ENCODE data around the gene TRPC4AP. TPM values are rescaled to one million over a fixed set of nuclear protein-coding genes. Genes with fewer than 3 reads are reported as not detected.

The TRPC4AP gene
- total RNA-seq, 2 donors from 2014 or later: 44.1 to 57.4 TPM

- TF ChIP-seq CTCF (IDR thresholded peaks at IDR 0.05) (no peak), POLR2A (IDR thresholded peaks at IDR 0.05) (no peak)
- ATAC-seq: no peak
- no peaks in the 10 kb centered on the region for H3K9me3 ChIP-seq
- intact Hi-C loops (cut with DNase I): no loop called here
- H3K4me1 ChIP-seq: no peaks in the 10 kb centered on the region
- DNase-seq: no peak
- H3K36me3 ChIP-seq (replicated peaks in 1 of 2; ENCODE audit: insufficient read depth in 1 of 2, low read depth in 2 of 2): no peaks in the 10 kb centered on the region
- 73 to 77% methylated on average over 4 of the region's 4 CpGs for WGBS, 2 donors
- no peaks in the 10 kb centered on the region for H3K27me3 ChIP-seq
- no peak overlapping the region for H3K4me3 ChIP-seq
- no peak overlapping the region for H3K27ac ChIP-seq
Observed at GRCh38 chr20:34974246-34974645, 118.4 kb downstream of the TRPC4AP start.

- intact Hi-C loops (cut with DNase I): no loop called here
- Histone ChIP-seq H3K4me3 (no peak overlapping the region), H3K27me3 (no peaks in the 10 kb centered on the region), H3K36me3 (replicated peaks in 1 of 2; ENCODE audit: insufficient read depth in 1 of 2, low read depth in 2 of 2) (no peaks in the 10 kb centered on the region), H3K27ac (no peak overlapping the region), H3K9me3 (no peaks in the 10 kb centered on the region), H3K4me1 (no peaks in the 10 kb centered on the region)
- no peak for TF ChIP-seq CTCF (IDR thresholded peaks at IDR 0.05)
- TF ChIP-seq POLR2A (IDR thresholded peaks at IDR 0.05): no peak
- WGBS, 2 donors: 90 to 91% methylated on average over 8 to 10 of the region's 10 CpGs
- DNase-seq (no peak), ATAC-seq (no peak)
Observed at GRCh38 chr20:34971561-34972235, 120.9 kb downstream of the TRPC4AP start.

- H3K4me3 ChIP-seq: no peak overlapping the region
- no peak overlapping the region for H3K27ac ChIP-seq
- no peaks in the 10 kb centered on the region for H3K27me3 ChIP-seq
- no peak for TF ChIP-seq POLR2A (IDR thresholded peaks at IDR 0.05)
- TF ChIP-seq CTCF (IDR thresholded peaks at IDR 0.05): no peak
- 88 to 89% methylated on average over 8 to 9 of the region's 9 CpGs for WGBS, 2 donors
- intact Hi-C loops (cut with DNase I): no loop called here
- H3K4me1 ChIP-seq: no peaks in the 10 kb centered on the region
- no peaks in the 10 kb centered on the region for H3K9me3 ChIP-seq
- no peaks in the 10 kb centered on the region for H3K36me3 ChIP-seq (replicated peaks in 1 of 2; ENCODE audit: insufficient read depth in 1 of 2, low read depth in 2 of 2)
- DNase-seq (no peak), ATAC-seq (no peak)
Observed at GRCh38 chr20:34970846-34971560, 121.6 kb downstream of the TRPC4AP start.

GRCh38 chr20:34970193-34970840 is 122.3 kb downstream of the TRPC4AP start:
- Histone ChIP-seq H3K36me3 (replicated peaks in 1 of 2; ENCODE audit: insufficient read depth in 1 of 2, low read depth in 2 of 2) (no peaks in the 10 kb centered on the region), H3K4me3 (no peak overlapping the region), H3K27ac (no peak overlapping the region), H3K9me3 (no peaks in the 10 kb centered on the region), H3K4me1 (no peaks in the 10 kb centered on the region), H3K27me3 (no peaks in the 10 kb centered on the region)
- WGBS, 2 donors: 86 to 95% methylated on average over 7 of the region's 7 CpGs
- DNase-seq (no peak), ATAC-seq (no peak)
- no peak for TF ChIP-seq POLR2A (IDR thresholded peaks at IDR 0.05)
- TF ChIP-seq CTCF (IDR thresholded peaks at IDR 0.05): no peak
- intact Hi-C loops (cut with DNase I): no loop called here
